ENCODE results near the gene KCTD11.
"Not testable (repeated sequence)": the region's sequence is repeated elsewhere in the genome, so short reads cannot be mapped to it uniquely, and the experiment has no call there.

KCTD11 gene

DNA sequence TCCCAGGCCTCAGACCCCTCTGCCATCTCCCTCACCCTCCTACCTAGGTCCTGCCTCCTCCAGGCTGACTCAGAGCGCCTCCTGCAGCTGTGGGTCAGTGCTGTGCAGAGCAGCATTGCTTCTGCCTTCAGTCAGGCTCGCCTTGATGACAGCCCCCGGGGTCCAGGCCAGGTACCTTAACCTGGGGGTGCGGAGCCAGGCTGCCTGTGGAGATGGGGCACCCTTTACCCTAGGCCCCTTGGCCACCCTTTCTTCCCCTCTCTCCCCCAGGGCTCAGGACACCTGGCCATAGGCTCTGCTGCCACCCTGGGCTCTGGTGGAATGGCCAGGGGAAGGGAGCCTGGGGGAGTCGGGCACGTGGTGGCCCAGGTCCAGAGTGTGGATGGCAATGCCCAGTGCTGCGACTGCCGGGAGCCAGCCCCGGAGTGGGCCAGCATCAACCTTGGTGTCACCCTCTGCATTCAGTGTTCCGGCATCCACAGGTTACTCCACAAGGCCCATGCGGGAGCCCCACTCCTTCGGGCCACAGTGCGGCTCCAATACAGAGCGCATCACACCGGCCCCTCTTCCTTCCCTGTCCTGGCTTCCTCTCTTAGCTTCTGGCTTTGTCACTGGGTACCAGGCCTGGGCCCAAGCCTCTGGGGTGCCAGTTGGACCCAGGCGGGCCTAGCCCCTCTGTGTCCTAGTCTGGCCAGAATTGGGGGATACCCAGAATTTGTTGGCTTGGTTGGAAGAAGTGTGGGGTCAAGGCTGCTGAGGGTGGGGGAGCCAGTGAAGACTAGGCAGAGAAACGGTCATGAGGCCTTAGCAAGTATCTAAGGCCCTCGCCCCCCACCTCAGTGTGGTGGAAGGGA is 5.0 kb upstream of the KCTD11 start:
- DNase-seq: no peak

DNA sequence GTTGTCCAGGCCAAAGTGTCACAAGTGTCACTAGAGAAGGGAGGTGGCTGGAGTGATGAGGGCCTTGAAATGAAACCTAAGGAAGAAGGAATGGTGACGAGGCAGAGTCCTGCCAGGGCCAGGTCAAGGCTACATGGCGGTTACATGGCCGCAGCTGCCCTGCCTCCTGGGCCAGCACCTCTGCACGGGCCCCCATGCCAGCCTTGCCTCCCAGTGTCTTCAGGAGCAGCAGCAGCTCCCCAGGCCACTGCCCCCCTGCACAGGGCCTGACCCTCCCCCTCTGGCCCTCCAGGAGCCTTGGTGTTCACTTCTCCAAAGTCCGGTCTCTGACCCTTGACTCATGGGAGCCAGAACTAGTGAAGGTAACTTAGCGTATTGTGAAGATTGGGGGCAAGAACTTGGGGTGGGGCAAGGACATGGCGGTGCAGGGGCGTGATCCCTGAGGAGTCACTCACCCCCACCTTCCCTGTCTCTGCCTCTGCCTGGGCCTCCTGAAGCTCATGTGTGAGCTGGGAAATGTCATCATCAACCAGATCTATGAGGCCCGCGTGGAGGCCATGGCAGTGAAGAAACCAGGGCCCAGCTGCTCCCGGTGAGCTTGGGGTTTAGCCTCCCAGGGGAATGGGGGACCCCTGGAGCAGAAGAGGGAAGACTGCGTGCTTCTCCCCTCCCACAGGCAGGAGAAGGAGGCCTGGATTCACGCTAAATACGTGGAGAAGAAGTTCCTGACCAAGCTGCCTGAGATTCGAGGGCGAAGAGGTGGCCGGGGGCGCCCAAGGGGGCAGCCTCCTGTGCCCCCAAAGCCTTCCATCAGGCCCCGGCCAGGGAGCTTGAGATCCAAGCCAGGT is 4.1 kb upstream of the KCTD11 start:
- DNase-seq: no peak

DNA sequence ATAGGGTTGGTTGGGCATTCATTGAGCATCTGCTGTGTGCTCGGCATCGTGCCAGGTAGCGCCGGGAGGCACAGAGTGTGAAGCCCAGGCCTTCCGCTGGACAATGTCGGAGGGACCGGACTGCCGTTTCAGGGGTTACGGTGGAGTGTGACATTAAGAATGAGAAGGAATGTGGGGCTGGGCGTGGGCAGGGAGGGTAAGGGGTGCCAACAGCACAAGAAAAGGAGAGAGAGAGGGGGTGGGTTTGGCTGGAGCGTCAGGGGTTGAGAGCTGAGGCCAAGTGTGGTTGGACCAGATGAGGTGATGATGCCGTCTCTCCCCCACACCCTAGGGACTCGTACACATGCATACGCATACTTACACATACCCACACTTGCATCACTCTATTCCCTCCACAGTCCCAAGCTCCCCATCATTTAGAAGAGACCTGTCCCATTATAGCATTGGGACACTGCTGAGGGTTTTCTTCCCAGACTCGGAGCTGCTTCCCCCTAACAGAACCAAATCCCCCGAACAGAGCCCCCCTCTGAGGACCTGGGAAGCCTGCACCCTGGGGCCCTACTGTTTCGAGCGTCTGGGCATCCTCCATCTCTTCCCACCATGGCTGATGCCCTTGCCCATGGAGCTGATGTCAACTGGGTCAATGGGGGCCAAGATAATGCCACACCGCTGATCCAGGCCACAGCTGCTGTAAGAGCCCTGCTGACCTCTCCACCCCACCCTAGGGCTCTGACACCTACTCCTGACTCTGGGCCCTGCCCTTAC is 3.3 kb upstream of the KCTD11 start:
- no peak for DNase-seq

DNA sequence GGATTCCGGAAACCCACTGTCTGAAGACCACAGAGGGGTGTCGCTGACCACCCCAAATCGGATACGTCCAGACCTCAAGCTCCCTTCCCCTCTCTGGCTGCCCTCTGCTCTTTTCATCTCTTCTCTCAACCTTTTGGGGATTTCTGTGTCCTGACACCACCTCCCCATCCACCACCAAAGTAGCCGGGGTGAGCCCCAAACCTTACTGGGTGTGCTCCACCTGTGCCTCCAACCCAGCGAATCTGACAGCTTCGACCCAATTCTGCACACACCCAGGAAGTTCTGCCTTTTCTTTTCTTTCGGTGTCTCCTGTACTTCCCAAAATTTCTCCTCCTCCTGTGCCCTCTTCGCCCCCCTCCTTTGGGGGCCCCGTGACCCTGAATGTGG is 534 bp downstream of the KCTD11 start:
- DNase-seq: no peak

DNA sequence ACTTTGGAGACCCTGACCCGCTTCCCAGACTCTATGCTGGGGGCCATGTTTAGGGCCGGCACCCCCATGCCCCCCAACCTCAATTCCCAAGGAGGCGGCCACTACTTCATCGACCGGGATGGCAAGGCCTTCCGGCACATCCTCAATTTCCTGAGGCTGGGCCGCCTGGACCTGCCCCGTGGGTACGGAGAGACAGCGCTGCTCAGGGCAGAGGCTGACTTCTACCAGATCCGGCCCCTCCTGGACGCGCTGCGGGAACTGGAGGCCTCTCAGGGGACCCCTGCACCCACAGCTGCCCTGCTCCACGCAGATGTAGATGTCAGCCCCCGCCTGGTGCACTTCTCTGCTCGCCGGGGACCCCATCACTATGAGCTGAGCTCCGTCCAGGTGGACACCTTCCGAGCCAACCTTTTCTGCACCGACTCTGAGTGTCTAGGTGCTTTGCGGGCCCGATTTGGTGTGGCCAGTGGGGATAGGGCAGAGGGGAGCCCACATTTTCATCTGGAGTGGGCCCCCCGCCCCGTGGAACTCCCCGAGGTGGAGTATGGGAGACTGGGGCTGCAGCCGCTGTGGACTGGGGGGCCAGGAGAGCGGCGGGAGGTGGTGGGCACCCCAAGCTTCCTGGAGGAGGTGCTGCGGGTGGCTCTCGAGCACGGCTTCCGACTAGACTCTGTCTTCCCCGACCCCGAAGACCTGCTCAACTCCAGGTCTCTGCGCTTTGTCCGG is 1.1 kb downstream of the KCTD11 start:
- no peak for DNase-seq

DNA sequence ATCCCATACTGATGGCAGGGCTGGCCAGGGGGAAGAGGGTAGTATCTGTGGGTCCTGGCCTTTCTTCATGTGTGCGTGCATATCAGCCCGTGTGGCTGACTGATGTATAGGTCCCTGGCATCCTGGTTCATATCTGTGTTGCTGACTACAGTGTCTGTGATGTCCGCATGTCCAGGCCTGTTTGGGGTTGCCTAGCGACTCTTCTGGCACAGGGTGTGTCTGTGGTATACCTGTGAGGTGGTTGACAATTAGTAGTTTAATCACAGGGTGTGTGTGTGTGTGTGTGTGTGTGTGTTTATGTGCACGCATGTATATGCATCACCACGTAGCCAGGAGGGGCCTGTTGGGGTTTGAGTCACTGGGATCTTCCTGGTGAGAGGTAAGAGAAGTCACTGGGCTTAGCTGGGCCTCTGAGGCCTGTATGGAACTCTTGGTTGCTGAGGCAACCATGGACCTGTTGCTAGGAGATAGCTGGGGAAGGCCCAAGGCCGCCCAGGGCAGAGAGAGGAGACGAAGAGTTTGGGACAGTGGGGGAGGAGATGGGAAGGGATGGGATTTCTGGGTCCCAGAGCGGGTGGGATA is 2.4 kb downstream of the KCTD11 start:
- peak; percentile 28 for DNase-seq

DNA sequence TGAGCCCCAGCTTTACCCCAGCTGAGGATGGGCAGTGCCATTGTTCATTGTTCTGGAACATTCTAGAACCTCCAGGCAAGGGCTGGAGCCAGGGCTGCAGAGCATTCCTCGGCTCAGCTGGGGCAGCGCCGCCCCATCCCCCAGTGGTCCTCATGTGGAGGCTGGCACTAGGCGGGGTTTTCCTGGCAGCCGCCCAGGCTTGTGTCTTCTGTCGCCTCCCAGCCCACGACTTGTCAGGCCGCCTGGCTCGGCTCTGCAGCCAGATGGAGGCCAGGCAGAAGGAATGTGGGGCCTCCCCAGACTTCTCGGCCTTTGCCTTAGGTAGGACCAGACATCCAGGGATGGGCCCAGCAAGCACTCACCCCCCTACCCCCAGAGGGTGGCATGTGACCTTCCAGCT is 3.1 kb downstream of the KCTD11 start, which contains the start of gene TMEM95:
Gene TMEM95 (plus strand): TSS at position 104 of the 400 bp plus-strand sequence. CDS start 49 bp downstream, at position 153.
- DNase-seq: peak; percentile 80

DNA sequence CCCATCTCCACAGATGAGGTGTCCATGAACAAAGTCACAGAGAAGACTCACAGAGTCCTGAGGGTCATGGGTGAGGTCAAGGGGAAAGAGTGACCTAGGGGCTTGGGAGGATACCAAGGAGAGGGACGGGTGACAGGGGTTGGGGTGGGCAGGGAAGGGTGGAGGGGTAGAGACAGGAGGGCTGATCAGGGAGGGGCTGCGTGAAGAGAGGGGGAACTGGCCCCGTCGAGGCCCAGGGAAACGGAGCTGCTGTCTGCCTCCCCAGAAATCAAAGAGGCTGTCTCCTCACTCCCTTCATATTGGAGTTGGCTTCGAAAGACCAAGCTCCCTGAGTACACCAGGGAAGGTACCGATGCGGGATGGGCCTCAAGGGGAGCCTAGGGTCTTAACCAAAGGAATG is 3.6 kb downstream of the KCTD11 start:
- DNase-seq: no peak

DNA sequence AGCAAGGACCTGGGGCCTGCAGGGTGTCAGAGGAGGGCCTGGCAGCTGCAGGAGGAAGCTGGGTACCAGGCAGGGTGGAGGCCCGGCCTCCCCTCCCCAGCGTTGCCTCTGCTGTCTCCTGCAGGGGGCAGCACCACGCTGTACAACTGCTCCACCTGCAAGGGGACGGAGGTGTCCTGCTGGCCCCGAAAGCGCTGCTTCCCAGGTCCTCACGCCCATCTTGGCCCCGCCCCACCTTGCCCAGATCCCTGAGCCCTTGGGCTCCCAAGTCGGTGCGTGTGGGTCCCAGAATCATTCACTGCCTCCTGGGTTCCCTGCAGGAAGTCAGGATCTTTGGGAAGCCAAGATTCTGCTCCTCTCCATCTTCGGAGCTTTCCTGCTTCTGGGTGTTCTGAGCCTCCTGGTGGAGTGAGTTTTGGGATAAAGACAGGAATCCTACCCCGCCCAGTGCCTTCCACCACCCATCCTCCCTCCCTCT is 4.1 kb downstream of the KCTD11 start:
- peak; percentile 80 for DNase-seq

DNA sequence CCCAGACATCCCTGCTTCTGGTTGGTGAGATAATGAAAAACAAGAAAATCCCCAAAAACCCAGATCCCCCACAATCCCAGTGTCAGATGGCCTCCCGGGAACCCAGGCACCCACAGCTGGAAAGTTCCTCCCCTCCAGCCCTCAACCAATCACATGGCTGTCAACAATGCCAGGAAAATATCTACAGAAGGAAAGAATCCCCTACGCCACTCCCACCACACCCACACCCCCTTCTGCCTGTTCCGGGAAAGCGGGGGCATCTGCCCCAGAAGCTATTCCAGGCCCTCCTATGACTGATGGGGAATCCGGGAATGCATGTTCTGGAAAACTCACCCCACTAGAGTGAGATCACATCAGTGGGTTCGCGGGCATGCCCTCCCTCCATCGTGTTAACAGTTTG is 4.8 kb downstream of the KCTD11 start:
- no peak for DNase-seq

DNA sequence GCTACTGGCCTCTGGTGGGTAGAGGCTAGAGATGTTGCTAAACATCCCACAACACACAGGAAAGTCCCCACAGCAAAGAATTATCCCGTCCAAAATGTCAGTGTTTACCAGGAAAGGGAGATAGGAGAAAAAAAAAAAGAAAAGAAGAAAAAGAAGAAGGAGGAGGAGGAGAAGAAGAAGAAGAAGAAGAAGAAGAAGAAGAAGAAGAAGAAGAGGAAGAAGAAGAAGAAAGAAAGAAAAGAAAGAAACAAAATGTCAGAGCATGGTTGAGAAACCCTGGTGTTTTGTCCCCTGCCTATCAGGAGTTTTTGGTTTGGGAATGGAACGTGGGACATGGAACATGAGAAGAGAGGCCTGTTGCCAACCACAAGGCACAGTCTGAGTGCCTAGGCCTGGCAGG is 5.4 kb downstream of the KCTD11 start:
- no peak for DNase-seq

DNA sequence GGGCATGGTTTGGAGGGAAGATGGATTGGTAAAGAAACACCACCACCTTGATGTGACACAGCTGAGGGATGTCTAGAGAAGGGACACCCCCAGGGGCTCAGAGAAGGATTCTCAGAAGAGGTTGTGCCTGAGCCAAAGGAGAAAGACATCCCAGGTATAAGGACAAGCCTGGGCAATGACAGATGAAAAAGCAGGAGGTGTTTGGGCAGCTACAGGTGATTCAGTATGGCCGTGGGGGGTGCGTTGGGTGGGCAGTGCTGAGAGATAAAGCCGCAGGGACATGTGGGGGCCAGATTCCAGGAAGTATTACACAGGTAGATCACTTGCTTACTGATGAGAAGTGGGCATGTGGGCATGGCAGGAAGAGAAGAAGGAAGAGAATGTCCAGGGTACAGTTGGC is 9.9 kb downstream of the KCTD11 start:
- DNase-seq: no peak

DNA sequence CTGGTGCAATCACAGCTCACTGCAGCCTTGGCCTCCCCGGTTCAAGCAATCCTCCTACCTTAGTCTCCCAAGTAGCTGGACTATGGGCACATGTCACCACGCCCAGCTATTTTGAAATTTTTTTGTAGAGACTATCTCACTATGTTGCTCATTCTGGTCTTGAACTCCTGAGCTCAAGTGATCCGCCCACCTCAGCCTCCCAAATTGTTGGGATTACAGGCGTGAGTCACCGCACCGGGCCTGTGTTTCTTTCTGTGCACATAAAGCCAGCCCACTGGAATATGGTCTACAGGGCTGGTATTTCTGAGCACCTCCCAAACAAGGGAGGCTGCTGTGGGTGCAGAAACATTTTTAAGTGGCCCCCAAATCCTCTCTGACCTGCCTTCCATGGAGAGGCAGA is 11.3 kb downstream of the KCTD11 start:
- DNase-seq: no peak

DNA sequence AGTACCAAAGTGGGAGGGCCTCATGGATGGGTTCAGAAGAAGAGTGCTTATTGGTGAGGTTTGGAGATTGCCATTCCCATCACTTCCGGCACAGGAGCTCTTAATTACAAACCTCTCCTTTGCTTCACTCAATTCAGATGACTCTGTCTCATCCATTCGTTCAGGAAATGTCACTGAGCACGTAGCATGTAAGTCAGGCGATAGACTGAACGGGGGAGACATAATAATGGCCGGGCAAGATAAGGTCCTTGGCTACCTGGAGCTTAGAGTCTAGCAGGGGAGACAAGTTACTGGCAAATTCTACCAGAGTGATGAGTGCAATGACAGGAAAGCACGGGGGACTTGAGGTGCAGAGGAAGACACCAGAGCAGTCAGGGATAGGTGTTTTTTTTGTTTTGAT is 14.0 kb downstream of the KCTD11 start:
- not testable (repeated sequence) for DNase-seq

DNA sequence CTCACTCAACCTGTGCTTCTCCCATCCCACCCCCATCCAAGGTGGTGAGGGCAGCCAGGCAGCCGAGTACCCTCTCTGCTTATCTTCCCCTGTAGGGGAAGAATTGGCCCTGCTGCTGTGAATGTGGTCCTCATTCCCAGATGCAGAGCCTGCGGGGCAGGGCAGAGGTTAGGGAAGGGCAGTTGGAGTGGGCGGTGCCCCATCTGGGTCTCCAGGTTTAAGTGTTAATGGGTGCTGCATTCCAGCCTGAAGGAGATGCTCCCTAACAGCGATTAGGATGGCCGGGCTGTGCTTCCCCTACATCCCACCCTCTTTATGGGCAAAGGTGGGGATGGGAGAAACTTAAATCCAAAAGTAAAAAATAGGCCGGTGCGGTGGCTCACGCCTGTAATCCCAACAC is 15.1 kb downstream of the KCTD11 start:
- no peak for DNase-seq

DNA sequence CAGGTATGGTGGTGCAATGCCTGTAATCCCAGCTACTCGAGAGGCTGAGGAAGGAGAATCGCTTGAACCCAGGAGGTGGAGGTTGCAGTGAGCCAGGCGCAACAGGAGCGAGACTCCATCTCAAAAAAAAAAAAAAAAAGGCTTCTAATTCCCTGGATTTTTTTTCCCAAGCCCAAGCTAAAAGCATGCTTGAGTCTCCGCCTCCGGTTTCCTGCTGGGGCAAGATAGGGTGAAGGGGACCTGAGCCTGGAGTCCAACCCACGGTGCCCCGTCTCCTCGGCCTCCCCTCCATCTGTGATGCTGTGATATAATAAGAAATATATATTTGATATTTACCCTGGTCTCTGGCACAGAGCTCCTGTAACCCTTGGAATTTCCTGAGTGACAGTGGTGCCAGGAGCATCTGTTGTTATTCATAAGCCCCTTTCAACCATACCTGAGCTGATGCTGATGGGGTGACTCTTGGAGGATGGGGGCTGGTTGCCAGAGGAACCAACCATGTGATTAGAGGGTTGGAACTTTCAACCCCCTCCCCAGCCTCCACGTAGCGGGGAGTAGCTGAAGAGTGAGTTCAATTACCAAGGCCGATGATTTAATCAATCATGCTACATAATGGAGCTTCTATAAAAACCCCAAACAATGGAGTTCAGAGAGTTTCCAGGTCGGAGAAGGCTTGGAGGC is 16.1 kb downstream of the KCTD11 start:
- DNase-seq: no peak

DNA sequence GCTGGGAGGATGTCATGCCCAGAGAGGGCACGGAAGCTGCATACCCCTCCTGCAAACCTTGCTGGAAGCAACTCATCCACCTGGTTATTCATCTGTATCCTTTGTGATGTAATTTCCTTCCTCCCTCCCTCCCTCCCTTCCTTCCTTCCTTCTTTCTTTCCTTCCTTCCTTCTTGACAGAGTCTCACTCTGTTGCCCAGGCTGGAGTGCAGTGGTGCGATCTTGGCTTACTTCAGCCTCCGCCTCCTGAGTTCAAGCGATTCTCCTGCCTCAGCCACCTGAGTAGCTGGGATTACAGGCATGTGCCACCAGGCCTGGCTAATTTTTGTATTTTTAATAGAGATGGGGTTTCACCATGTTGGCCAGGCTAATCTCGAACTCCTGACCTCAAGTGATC is 16.6 kb downstream of the KCTD11 start:
- not testable (repeated sequence) for DNase-seq

DNA sequence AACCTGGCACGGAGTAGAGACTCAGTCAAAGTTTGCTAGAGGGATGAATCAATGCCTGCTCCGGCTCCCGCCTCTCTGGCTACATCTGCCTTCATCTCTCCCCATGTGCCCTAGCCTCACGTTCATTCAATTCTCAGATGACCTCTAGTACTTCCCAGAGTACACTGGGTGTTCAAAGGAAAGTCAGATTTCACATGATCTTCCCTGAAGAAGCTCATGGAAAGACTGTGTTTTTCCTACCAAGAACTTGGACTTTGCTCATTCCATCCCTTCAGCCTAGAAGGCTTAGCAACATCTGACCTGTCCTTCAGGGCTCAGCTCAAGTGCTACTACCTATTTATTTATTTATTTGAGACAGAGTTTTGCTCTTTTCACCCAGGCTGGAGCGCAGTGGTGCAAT is 17.9 kb downstream of the KCTD11 start:
- no peak for DNase-seq

DNA sequence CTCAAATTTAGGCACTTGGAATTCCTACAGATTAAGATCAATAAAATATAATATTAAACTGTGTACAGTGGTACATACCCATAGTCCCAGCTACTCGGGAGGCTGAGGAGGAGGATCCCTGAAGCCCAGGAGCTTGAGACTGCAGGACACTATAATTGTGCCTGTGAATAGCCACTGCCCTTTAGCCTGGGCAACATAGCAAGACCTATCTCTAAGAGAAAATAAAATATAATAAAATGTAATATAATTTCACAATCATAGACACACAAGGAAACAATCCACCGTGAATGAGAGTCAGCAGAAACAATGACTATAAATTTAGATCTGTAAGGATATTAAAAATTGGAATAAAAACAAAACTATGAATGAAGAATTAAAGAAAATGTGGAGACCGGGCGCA is 18.9 kb downstream of the KCTD11 start:
- no peak for DNase-seq

DNA sequence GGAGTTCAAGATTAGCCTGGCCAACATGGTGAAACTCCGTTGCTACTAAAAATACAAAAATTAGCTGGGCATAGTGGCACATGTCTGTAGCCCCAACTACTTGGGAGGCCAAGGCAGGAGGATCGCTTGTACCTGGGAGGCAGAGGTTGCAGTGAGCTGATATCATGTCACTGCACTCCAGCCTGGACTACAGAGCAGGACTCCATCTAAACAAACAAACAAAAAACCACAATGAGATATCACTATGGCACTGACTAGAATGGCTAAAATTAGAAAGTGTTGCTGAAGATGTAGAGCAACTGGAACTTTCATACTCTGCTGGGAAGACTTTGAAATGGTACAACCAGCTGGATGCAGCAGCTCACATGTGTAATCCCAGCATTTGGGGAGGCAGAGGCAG is 22.4 kb downstream of the KCTD11 start:
- DNase-seq: no peak

DNA sequence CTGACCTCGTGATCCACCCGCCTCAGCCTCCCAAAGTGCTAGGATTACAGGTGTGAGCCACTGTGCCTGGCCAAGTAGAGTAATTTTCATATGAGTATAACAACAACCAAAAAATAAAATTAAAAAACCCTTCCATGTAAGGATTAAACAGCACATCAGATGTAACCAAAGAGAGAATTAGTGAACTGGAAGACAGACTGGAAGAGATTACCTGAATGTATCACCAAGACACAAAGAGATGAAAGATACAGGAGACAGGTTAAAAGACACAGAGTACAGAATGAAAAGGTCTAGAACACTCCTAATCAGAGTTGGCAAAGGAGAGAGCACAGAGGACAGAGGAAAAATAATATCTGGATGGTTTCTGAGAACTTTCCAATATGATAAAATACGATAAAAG is 27.2 kb downstream of the KCTD11 start:
- no peak for DNase-seq

DNA sequence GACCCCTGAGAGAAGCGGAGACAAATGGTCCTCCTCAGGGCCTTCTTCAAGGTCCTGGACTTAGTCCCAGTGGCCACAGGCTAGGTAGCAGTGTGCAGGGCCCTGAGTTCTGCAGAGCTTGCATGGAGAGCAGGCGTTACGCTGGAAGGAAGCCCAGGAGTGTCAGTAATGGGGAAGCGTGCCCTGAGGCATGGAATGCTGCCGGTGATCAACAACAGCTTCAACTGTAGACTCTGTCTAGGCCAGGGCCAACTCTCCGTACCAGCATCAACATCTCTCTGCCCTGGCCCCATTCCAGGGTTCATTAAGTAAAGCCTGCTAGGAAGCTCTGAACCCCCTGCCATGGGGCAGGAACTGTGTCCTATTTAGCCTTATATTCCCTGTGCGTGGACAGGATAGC is 28.4 kb downstream of the KCTD11 start:
- DNase-seq: no peak
